ENCODE measurements around the gene ZNF213.
"Not testable (repeated sequence)": the region's sequence is repeated elsewhere in the genome, so short reads cannot be mapped to it uniquely, and the experiment has no call there.

DNA sequence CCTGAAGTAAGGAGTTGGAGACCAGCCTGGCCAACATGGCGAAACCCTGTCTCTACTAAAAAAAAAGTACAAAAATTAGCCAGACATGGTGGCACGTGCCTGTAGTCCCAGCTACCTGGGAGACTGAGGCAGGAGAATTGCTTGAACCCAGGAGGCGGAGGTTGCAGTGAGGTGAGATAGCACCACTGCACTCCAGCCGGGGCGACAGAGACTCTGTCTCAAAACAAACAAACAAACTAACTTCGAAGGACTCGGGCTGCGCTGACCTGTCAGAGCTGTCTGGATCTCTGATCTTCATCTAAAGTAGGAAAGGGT is 47.4 kb downstream of the ZNF213 start:
- TF ChIP-seq, protein P1, sequence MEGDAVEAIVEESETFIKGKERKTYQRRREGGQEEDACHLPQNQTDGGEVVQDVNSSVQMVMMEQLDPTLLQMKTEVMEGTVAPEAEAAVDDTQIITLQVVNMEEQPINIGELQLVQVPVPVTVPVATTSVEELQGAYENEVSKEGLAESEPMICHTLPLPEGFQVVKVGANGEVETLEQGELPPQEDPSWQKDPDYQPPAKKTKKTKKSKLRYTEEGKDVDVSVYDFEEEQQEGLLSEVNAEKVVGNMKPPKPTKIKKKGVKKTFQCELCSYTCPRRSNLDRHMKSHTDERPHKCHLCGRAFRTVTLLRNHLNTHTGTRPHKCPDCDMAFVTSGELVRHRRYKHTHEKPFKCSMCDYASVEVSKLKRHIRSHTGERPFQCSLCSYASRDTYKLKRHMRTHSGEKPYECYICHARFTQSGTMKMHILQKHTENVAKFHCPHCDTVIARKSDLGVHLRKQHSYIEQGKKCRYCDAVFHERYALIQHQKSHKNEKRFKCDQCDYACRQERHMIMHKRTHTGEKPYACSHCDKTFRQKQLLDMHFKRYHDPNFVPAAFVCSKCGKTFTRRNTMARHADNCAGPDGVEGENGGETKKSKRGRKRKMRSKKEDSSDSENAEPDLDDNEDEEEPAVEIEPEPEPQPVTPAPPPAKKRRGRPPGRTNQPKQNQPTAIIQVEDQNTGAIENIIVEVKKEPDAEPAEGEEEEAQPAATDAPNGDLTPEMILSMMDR (conservative IDR thresholded peaks at IDR 0.05 in 1 of 2, IDR thresholded peaks at IDR 0.05 in 1 of 2; ENCODE audit: low read depth in 1 of 2, low read length in 2 of 2), result not testable (repeated sequence)
- not testable (repeated sequence) for TF ChIP-seq EZH2 (IDR thresholded peaks at IDR 0.05; ENCODE audit: low read length, missing control alignments)
